ENCODE measurements around the gene ANKRD33B.

ANKRD33B gene

DNA sequence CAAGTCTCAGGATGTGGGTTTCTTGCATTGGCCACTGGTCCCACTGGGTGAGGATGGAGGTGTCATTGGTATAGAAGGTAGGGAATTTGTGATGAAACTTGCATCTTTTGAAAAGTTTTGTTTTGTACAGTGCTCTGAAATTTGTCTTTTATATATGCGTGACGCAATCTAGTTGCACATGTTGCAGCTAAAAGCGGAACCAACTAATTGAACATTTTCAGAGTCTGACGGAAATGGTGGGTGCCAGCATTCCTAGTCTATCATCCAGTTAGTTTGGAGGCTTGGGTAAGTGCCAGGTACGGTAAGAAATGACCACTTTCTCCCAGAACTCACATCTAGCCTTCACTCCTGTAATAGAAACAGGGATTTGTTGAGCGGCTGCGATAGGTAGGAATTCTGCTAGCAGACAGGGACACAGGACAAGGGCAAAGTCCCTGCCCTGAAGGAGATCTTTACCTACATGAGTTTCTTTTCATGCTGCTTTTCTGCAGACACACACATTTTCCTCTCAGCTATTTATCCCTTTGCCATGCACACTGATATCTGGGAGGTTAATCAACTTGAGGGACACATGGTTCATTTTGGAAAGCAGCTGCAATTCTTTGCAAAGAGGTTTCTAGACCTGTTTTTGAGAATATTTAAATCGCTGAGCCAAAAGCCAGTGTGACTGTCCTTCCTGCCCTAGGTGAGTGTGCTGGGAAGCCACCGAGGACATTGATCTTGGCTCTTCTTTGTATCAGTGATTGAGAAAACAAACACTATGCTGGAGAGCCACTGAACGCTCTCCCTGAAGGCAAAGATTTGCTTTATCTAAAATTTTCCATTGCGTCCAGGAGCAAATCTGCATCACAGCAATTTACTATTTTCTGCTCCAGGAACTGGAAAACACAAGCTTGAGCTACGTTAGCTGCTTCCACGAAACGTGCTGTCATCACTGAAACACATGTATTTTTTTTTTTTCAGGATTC, 107.5 kb downstream of the ANKRD33B start:
- no peak for DNase-seq (ENCODE audit: extremely low read depth in 1 of 2, low read depth in 1 of 2)

DNA sequence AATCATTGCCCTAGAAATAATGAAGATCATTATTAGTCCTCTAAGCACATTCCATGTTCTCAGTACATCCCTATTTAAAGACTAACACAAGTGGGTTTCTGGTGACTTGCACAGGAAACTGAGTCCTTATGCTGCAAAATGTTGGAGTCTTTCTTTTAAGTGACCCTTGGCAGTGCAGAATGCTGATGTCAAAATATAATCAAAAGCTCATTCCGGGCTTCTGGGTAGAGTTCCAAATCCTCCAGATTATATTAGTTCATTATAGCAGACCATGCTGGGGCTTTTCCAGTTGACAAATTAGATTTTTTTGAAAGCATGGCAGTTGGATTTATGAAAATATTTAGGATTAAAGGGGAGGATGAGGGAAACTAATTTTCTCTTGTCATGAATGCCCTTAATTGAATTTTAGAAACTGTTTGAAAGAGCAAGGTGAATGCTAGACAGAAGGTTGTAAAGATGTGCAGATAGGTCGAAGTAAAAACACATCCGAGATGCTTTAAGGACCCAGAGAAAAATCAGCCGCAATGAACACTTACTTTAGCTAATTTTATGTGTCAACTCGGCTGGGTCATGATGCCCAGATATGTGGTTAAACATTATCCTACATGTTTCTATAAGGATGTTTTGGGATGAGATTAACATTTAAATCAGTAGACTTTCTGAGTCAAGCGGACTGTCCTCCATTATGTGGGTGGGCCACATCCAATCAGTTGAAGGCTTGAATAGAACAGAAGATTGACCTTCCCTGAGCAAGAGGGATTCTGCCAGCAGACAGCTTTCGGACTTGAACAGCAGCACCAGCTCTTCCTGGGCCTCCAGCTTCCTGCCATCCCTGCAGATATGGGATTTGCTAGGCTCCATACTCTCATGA, 108.5 kb downstream of the ANKRD33B start:
- DNase-seq (ENCODE audit: extremely low read depth in 1 of 2, low read depth in 1 of 2) = no peak

DNA sequence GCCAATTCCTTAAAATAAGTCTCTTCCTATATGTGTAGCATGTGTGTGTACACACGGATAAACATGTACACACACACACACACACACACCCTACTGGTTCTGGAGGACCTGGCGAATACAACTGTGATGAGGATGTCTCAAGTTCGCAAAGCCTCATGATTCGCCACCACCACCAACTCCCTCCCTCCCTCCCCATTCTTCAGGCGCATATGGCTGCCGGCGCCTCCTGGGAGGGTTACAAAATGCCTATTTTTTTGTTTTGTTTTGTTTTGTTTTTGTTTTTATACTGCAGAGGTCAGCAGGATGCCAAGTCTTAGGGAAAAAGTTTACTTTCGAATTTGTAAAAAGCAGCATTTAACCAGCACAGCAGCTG, 109.1 kb downstream of the ANKRD33B start:
- DNase-seq (ENCODE audit: extremely low read depth in 1 of 2, low read depth in 1 of 2) = no peak

DNA sequence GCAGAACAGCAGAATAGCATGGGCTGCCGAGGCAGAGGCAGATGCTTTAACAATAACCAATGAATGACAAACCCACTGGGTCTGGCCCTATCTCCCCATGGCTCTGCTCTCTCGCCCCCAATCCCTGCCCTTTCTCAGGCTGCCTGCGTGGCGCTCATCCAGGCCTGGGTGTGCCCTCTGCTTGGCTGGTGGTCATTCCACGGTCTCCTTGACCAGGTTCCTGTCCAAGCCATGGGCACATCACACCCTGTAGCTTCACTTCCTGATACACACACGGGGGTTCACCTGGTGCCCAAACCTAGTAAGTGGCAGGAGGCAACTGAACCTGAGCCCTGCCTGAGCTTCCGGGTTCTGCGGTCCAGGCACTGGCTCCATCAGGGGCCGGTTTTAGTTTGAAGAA, 109.5 kb downstream of the ANKRD33B start:
- DNase-seq (ENCODE audit: extremely low read depth in 1 of 2, low read depth in 1 of 2) = no peak

DNA sequence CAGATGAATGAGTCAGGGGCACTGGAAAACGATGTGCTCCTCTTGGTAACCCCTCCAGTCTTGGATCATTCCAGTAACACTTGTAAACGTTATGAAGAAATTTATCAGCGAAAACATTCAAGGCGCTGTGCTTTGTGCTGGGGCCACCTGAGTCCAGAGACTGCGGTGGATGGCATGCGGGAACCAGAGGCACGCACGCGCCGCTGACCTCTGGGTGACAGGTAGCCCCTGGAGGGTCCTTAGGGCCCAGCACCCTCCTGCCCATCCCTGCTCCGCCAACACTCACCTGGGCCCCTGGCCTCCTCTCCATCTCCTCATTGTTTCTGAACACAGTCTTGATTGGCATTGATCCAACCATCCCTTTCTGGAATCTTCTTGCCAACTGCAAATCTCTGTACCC, 110.2 kb downstream of the ANKRD33B start:
- no peak for DNase-seq (ENCODE audit: extremely low read depth in 1 of 2, low read depth in 1 of 2)

DNA sequence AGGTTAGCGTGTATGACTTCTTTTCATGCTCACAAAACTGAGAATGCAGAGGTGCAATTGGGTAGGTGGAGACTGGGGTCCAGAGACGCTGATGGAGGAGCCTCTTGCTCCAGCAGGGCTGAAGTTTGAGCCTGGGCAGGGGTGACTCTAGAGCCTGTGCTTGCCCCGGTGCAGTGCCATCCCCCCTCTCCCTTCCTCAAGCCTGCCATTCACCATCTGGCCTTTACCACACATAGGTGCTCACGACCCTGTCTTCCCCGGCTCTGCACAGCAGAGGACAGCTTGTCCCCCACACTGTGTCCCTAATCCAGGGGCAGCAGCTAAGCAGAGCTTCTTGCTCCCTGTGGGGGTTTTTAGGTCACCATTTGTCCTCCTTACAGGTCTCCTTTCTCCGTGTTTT, 110.7 kb downstream of the ANKRD33B start:
- DNase-seq (ENCODE audit: extremely low read depth in 1 of 2, low read depth in 1 of 2) = no peak

DNA sequence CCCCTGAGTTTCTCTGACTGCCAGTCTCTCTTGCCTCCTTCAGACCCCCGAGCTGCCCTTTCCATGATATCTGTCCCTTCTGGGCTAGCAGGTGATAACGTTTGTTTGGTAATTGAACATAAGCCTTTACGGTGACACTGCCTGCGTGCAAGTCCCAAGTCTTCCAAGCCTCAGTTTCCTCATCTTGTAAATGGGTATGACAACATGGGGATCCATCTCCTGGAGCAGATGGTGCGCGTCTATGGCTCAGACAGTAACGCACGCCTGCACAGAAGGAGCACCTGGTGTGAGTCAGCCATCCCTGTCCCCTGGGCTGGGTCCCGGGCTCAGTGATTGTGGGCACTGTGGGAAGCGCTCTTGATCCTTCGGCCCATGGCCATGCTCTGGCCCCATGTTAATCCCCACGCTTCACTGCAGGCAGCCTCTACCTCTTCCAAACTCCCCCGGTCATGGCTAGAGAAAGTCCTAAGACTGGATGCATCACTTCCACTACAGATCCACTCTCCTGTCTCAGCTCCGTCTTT, 111.4 kb downstream of the ANKRD33B start:
- no peak for DNase-seq (ENCODE audit: extremely low read depth in 1 of 2, low read depth in 1 of 2)

DNA sequence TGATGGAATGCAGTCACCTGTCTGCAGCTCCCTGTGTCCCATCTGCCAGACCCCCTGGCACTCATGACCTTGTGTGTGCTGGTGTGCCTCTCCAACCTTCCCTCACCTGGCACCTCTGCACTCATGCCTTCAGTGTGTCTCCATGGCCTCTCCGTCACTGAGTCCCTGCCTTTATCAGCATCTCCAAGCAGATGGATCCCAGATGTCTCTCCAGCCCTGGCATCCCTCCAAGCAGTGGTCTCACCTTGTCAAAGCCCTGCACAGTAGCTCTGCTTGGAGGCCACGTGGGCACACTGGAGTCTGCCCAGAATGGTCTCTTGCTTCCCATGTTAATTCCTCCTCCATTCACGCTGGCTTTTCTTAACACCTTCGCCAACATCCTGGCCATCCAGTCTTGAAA, 112.4 kb downstream of the ANKRD33B start:
- DNase-seq (ENCODE audit: extremely low read depth in 1 of 2, low read depth in 1 of 2) = no peak

DNA sequence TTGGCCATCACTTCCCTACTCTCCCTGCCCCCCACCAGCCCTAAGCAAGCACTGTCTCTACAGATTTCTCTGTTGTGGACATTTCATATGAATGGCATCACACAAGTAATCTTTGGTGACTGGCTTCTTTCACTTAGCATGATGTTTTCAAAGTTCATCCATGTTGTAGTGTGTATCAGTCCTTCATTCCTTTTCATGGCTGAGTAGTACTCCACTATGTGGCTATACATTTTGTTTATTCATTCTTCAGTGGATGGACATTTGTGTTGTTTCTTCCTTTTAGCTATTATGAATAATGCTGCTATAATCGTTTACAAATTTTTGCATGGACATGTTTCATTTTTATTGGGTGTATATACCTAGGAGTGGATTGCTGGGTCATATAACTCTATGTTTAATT, 113.1 kb downstream of the ANKRD33B start:
- no peak for DNase-seq (ENCODE audit: extremely low read depth in 1 of 2, low read depth in 1 of 2)

DNA sequence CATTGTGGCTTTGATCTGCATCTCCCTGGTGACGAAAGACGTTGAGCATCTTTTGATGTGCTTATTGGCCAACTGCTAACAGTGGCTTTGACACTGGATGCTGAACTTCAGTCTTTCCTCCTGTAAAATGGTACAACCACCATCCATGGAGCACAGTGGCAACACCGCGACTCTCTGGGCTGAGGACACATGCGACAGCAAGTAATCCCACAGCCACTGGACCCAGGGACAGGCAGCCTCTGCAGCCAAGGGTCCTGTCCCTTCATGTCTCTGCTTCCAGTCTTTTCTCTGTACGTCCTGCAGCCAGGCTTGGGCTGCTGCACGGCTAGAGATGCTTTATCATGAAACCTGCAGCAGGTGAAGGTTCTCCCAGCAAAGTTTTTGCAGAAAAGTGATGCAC, 113.7 kb downstream of the ANKRD33B start:
- DNase-seq (ENCODE audit: extremely low read depth in 1 of 2, low read depth in 1 of 2) = no peak

DNA sequence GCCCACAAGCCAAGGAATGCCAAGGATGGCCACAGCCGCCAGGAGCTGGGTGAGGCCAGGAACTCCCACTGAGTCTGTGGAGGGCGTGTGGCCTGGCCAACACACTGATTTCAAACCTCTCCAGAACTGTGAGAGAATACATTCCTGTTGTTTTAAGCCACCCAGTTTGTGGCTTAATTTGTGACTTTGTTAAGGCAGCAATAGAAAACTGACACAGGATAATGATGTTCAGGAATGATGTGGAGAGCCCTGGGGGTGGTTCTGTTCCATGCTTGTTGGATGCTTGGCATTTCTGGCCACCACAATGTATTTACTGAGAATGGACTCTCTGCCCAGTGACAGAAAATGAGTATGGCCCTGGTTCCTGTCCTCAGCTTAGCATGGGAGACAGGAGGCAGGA, 114.4 kb downstream of the ANKRD33B start:
- DNase-seq (ENCODE audit: extremely low read depth in 1 of 2, low read depth in 1 of 2) = no peak

DNA sequence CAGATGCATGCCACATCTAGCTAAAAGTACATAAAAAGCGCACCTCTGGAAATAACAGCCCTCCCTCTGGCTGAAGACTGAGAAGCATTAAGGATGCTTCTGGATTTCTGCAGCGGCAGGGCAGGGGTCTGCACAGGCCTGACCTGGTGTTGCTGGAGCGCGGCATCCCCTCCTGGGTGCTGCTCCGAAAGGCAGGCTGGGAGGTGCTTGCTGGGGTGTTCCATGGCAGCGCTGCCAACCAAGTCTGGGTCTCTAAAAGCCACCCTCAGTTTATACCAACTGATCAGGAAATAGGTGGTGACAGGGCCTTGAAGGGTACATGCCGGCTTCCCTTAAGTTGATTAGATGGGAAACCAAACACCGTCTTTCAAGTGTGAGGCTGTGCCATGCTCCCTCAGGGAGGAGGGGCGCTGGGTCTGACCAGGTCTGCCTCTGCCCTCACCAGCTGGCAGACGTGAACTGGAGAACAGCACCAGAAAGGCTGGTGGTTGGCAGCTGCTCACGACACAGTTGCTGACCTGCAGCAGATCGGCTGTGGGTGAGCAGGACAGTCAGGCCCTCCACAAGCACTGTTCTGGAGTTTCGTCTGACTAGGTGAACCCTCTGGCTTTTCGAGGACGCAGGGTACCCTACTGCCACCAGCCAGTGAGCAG, 115.6 kb downstream of the ANKRD33B start:
- no peak for DNase-seq (ENCODE audit: extremely low read depth in 1 of 2, low read depth in 1 of 2)

DNA sequence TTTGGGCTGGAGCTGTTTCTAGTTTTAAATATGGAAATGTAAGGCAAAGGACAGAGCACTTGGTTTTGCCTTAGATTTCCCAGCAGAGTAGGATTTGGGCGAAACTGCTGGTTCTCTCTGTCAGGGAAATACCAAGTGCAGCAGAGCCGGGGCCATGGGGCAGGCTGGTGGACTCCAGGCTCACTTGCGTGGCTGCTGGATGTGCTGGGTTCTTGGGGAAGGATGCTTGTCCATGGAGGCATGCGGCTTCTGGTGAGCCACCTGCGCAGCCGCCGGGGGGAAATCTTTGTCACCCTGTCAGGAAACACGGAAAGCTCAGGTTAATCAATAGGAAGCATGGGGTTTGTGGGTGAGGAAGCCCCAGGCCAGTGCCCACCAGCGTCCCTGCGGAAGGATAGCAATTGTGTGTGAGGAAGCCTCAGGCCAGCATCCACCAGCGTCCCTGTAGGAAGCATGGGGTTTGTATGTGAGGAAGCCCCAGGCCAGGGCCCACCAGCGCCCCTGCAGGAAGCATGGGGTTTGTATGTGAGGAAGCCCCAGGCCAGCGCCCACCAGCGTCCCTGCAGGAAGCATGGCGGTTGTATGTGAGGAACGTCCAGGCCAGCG, 117.1 kb downstream of the ANKRD33B start:
- no peak for DNase-seq (ENCODE audit: extremely low read depth in 1 of 2, low read depth in 1 of 2)

DNA sequence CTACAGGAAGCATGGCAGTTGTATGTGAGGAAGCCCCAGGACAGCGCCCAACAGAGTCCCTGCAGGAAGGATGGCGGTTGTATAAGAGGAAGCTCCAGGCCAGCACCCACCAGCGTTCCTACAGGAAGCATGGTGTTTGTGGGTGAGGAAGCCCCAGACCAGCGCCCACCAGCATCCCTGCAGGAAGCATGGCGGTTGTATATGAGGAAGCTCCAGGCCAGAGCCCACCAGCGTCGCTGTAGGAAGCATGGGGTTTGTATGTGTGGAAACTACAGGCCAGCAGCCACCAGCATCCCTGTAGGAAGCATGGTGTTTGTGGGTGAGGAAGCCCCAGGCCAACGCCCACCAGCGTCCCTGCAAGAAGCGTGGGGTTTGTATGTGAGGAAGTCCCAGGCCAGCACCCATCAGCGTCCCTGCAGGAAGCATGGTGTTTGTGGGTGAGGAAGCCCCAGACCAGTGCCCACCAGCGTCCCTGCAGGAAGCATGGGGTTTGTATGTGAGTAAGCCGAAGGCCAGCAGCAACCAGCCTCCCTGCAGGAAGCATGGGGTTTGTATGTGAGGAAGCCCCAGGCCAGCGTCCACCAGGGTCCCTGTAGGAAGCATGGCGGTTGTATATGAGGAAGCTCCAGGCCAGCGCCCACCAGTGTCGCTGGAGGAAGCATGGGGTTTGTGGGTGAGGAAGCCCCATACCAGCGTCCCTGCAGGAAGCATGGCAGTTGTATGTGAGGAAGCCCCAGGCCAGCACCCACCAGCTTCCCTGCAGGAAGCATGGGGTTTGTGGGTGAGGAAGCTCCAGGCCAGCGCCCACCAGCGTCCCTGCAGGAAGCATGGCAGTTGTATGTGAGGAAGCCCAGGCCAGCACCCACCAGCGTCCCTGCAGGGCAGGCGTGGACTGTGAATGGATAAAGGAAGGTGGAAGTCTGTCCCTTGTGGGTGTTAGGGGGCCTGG, 118.1 kb downstream of the ANKRD33B start:
- DNase-seq (ENCODE audit: extremely low read depth in 1 of 2, low read depth in 1 of 2) = no peak

DNA sequence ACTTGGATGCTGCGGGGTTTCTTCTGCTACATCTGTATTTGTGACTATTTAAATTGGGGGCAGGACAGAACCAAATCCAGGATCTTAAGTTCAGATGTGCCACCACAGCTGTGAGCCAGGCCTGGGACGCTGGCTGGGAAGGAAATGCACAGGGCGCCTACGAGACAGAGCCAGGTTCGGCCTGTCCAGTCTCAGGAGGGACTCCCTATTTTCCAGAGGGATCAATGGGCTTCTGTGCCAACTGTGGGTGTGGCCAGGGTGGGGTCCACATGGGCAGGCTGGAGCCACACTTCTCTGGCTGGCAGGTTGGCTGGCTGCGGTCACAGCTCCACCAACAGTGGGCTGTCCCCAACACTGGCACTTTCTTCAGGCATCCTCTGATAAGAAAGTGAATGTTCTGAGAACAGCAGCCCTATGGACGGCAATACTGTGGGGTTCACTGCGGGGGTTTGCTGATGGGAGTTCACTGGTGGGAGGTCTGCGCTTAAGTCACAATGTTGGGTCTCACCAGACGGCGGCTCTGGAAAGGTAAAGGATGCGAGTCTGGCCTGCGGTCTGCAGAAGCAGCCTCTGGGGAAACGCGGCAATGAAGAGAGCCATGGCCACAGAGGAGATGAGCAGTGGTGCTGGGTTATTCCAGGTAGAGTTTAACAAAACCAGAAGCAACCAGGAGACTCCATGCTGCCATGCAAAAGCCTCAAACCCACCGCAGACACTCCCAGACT, 119.1 kb downstream of the ANKRD33B start:
- DNase-seq (ENCODE audit: extremely low read depth in 1 of 2, low read depth in 1 of 2) = no peak

DNA sequence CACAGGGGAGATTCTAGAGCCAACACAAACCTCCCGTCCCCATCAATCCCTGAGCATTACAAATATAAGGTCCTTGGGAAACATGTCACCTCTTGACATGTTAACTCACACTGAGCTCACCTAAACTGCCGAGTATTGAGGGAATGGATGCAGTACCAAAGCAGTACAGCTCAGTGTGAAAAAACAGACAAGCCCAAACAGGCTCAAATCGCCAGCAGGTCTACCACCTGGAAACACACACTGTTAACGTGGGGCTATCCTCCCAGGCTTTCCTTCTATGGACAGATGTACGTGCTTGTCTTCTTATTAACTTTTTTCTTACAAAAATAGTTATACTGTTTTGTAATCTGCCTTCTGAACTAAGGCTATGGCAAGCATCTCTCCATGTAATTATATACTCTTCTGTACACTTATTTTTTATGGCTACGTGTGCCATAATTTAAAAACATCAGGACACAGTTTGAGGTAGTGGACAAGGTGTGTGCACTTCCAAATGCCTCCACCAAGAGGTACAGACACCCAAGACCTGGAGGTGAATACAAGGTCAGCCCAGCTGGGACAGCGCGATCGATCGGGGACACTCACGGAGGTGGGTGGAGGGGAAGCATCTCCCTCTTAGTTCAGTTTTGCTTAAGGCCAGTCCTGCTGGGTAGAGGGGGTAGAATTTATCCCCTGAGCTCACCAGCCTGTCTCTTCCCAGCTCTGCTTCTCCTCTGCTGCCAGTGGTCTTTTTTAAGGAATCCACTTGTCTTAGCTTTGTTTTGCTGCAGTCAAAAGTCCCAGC, 120.6 kb downstream of the ANKRD33B start:
- DNase-seq (ENCODE audit: extremely low read depth in 1 of 2, low read depth in 1 of 2) = no peak

DNA sequence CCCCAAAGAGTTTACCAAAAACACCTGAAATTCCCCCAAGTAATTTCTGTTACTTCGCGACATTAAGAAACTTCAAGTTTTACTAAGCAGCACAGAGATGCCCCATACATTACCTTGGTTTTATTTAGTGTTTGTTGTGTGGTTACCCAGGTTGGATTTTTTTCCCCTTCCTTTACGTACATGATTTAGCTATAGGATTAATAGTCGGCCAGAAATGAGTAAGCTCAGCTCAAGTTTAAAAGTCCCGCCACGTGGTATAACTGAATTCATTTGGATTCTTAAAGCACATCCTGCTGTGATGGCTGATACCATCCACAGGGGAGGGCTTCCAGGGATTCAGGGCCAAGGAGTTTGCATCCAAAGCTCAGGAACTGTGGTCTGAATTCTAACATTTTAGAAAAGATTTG, 121.2 kb downstream of the ANKRD33B start:
- DNase-seq (ENCODE audit: extremely low read depth in 1 of 2, low read depth in 1 of 2) = no peak

DNA sequence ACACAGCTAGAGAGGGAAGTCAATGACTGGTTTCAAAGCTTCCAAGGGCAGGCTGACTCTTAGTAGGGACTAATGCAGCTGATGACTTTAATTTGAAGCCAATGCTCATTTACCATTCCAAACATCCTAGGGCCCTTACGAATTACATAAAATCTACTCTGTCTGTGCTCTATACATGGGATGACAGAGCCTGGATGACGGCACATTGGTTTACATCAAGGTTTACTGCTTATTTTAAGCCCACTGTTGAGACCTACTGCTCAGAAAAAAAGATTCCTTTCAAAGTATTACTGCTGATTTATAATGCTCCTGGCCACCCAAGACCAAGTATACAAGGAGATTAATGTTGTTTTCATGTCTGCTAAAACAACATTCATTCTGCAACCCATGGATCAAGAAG, 123.0 kb downstream of the ANKRD33B start:
- DNase-seq (ENCODE audit: extremely low read depth in 1 of 2, low read depth in 1 of 2) = no peak

Data from stimulated activated CD8-positive, alpha-beta memory T cell treated with anti-CD3 and anti-CD28 coated beads, Interleukin-7, amount 100 ng/mL, for 48 hours (primary cell).